Colonic mucosa (tissue), 4 donors: ENCODE data around the gene ARL6IP4. TPM values are rescaled to one million over a fixed set of nuclear protein-coding genes. Genes with fewer than 3 reads are reported as not detected.
A peak's percentile ranks its signal among the peaks of the same experiment; 100 is the strongest.
"Not testable (repeated sequence)": the region's sequence is repeated elsewhere in the genome, so short reads cannot be mapped to it uniquely, and the experiment has no call there.

Source experiments
- DNase-seq: peaks from one replicate; pipeline ENCODE4 v3.0.0-alpha.2; 2020
- H3K27ac ChIP-seq: fragments of 200-600 bp; one replicate; pipeline ENCODE4 v1.8.0; 2021
- H3K27me3 ChIP-seq: fragments of 200-600 bp; one replicate; pipeline ENCODE4 v1.8.0; 2021
- H3K36me3 ChIP-seq: fragments of 200-600 bp; one replicate; pipeline ENCODE4 v1.8.0; 2021
- H3K4me1 ChIP-seq: fragments of 200-600 bp; one replicate; pipeline ENCODE4 v1.8.0; 2021; ENCODE audit warnings: mild to moderate bottlenecking
- H3K4me3 ChIP-seq: fragments of 200-600 bp; one replicate; pipeline ENCODE4 v1.8.0; 2021
- H3K9ac ChIP-seq, 2 donors: one replicate each; pipeline ENCODE4 v1.7.0; 2013; ENCODE audit warnings: control low read depth in 2 of 2, low read depth in 2 of 2, low read length in 2 of 2
- H3K9me3 ChIP-seq: fragments of 200-600 bp; one replicate; pipeline ENCODE4 v1.8.0; 2021
- intact Hi-C: fragments of 100-400 bp; cut with DNase I; formaldehyde crosslinking; loops from one replicate; pipeline ENCODE4 v1.14.1; 2022
- total RNA-seq, 2 donors: library from RNA; stranded (reverse); fragmentation: NEBNext Ultra II Directional in 1 of 2; extraction: Animal tissue kit (Norgen Biotek cat#: 25700) in 1 of 2; gene quantifications; one replicate each; pipeline ENCODE4 v1.2.1, GENCODE V29; 2021
- TF ChIP-seq, protein P1 (sequence below): fragments of 200-600 bp; IDR thresholded peaks from one replicate; pipeline ENCODE4 v1.8.0; 2022; ENCODE audit warnings: antibody characterized with exemption, mild to moderate bottlenecking
- donor health status: healthy.
- donor health status: DM: no; HTN: no; CAD: no.
- donor health status: DM: no; HTN: no; CAD: no.

Gene ARL6IP4
- total RNA-seq, 2 donors from 2014 or later: 130 to 192 TPM

DNA sequence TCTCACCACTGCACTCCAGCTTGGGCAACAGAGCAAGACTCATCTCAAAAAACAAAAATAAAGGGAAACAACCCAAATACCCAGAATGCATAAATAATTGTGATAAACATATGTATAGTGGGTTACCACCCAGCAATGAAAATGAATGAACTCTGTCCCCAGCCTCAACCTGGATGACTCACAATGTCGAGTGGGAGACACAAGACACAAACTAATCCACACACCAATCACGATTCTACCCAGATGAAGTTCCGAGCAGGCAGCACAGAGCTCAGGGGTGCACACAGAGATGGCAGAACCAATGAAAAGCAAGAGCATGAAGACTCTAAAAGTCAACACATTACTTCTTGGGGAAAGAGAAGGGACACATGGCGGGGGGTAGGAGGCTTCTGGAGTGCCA is 41.4 kb upstream of the ARL6IP4 start:
- H3K9me3 ChIP-seq: no peaks in the 10 kb centered on the region
- H3K36me3 ChIP-seq: no peaks in the 10 kb centered on the region
- H3K4me1 ChIP-seq: no peaks in the 10 kb centered on the region
- intact Hi-C loops: no loop called here
- DNase-seq: no peak
- H3K4me3 ChIP-seq: no peak overlapping the region
- H3K27me3 ChIP-seq: no peaks in the 10 kb centered on the region
- TF ChIP-seq, protein P1, sequence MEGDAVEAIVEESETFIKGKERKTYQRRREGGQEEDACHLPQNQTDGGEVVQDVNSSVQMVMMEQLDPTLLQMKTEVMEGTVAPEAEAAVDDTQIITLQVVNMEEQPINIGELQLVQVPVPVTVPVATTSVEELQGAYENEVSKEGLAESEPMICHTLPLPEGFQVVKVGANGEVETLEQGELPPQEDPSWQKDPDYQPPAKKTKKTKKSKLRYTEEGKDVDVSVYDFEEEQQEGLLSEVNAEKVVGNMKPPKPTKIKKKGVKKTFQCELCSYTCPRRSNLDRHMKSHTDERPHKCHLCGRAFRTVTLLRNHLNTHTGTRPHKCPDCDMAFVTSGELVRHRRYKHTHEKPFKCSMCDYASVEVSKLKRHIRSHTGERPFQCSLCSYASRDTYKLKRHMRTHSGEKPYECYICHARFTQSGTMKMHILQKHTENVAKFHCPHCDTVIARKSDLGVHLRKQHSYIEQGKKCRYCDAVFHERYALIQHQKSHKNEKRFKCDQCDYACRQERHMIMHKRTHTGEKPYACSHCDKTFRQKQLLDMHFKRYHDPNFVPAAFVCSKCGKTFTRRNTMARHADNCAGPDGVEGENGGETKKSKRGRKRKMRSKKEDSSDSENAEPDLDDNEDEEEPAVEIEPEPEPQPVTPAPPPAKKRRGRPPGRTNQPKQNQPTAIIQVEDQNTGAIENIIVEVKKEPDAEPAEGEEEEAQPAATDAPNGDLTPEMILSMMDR: no peak
- no peak overlapping the region for H3K27ac ChIP-seq
- no peak overlapping the region for H3K9ac ChIP-seq

DNA sequence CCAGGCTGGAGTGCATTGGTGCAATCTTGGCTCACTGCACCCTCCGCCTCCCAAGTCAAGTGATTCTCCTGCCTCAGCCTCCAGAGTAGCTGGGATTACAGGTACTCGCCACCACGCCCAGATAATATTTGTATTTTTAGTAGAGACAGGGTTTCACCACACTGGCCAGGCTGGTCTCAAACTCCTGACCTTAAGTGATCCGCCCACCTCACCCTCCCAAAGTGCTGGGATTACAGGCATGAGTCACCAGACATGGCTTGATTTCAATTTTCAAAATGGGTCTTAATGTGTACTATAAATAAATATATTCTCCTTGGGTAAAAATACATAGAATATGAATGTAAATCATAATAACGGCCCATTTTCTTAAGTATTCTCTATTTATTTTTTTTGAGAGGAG is 39.1 kb upstream of the ARL6IP4 start:
- H3K4me1 ChIP-seq, DNase-seq, intact Hi-C loops: not testable (repeated sequence)

DNA sequence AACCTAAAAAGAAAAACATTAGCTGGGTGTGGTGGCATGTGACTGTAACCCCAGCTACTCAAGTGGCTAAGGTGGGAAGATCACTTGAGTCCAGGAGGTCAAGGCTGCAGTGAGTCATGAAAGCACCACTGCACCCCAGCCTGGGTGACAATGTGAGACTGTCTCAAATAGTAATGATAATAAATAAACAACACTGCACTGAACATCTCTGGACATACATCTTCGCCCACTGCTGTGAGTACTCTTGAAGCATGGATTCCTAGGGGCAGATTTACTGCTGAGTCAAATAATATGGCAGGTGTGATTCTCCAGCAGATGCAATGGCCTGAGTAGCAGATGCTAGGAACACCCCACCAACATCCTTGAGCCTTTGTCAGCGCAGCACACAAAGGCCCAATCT is 37.8 kb upstream of the ARL6IP4 start:
- TF ChIP-seq, protein P1: no peak
- H3K27me3 ChIP-seq: no peaks in the 10 kb centered on the region
- intact Hi-C loops: no loop called here
- H3K36me3 ChIP-seq: no peaks in the 10 kb centered on the region
- peaks cover 16% of the 10 kb centered on the region for H3K4me1 ChIP-seq
- H3K4me3 ChIP-seq: no peak overlapping the region
- DNase-seq: no peak
- H3K9ac ChIP-seq: no peak overlapping the region
- no peak overlapping the region for H3K27ac ChIP-seq
- H3K9me3 ChIP-seq: no peaks in the 10 kb centered on the region

More for the DNA sequence above, 39.1 kb upstream of the ARL6IP4 start:
- H3K9me3 ChIP-seq, H3K4me3 ChIP-seq, H3K9ac ChIP-seq, H3K36me3 ChIP-seq, H3K27me3 ChIP-seq, H3K27ac ChIP-seq: not testable (repeated sequence)

DNA sequence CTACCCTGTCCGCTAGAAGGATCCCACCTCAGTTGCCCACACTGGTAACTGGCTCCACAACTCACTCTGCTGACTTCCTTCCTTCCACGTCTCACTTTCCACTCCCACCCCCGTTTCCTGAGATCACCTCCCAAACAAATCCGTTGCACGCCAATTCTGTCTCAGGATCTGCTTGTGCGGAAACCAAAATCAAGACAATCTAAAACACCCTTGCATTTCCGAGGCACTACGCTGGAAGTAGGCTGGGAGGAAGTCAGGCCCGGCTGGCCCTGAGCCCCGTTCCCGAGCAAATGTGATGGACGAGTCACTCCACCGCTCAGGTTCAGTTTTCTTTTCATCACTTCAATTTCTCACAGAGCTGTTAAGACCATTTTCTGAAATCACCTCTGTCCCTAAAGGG is 37.3 kb upstream of the ARL6IP4 start:
- H3K27ac ChIP-seq: no peak overlapping the region
- H3K4me1 ChIP-seq: peaks cover 19% of the 10 kb centered on the region
- no peak for DNase-seq
- no peaks in the 10 kb centered on the region for H3K27me3 ChIP-seq
- H3K9me3 ChIP-seq: no peaks in the 10 kb centered on the region
- TF ChIP-seq, protein P1: no peak
- H3K4me3 ChIP-seq: no peak overlapping the region
- no peaks in the 10 kb centered on the region for H3K36me3 ChIP-seq
- no peak overlapping the region for H3K9ac ChIP-seq
- intact Hi-C loops: no loop called here

DNA sequence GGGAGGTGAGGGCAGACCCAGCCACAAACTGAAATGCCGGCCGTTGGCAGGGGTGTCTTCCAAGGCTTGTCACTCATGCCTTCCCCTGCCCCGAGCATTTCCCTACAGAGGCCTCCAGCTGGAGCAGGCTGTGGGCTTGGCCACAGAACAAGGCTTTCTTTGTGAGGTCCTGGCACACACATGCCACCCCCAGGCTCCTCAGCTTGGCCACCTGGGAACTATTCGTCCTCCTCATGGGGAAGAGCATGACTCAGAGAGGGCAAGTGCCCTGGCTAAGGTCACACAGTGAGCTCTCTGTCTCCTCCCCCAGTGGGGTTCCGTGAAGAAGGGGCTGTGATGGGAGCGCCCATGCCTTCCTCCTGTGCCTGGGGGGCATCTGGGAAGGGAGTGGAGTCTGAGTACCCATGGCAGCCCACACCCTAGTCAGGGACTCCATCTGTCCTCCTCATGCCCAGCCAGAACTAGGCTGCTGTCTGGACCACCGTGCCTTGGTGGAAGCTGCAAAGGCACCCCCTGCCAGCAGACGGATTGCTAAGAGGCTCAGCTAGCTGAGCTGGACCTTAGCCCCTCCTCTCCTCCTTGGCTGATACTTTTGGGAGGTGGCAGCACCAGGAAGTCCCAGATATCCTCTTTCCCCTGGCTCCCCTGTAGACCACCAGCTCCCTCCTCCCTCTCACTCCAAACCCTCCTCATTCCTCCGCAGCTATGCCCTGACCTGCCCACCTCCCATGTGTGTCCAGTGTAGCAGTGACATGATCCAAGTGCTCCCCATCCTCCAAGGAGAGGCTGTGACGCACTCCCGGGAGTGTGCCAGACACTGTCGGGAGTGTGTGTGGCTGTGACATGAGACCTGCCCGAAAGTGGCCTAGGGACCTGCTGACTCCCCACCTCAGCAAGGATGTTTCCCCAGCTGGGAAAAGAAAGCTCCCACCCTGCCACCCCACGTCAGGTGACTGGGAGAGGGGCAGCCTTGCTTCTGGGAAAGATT is 35.6 kb upstream of the ARL6IP4 start:
- Histone ChIP-seq H3K9me3 (no peaks in the 10 kb centered on the region), H3K4me1 (peaks cover 19% of the 10 kb centered on the region), H3K4me3 (no peak overlapping the region), H3K27me3 (no peaks in the 10 kb centered on the region), H3K36me3 (no peaks in the 10 kb centered on the region), H3K27ac (no peak overlapping the region), H3K9ac (peak overlapping the region in 1 of 2 donors; percentile 44)
- DNase-seq: no peak
- intact Hi-C loops: no loop called here
- TF ChIP-seq, protein P1: no peak

DNA sequence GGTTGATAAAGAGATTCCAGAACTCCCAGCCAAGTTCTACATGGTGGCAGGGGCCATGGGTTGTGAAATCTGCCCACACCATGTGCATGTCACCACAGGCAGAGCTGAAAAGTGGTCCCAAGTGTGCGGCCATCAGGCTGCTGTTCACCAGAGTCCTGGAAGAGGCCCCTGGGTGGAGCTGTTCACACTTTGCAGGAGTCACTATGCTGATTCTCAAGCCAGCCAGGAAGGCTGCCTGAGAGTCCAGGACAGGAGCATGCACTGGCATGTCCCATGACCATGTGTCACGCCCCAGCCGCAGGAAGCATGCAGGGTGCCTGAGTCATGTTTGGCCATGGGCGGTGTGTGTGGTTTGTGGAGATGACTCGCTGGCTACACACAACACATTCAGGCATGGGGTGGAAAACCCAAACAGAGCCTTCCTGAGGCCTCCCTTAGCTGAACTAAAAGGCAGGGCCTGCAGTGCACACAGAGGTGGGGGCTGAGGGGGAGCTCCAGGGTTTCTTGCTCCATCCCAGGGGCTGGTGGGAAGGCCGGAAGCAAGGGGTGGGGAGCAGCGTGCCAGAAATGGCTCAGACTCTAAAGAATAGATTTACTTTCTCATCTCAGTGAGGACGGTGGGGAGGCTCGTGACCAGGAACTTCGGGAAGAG is 33.7 kb upstream of the ARL6IP4 start:
- H3K4me3 ChIP-seq: no peak overlapping the region
- H3K27me3 ChIP-seq: no peaks in the 10 kb centered on the region
- H3K36me3 ChIP-seq: no peaks in the 10 kb centered on the region
- H3K9ac ChIP-seq: peak overlapping the region; percentile 57 to 60
- peak overlapping the region; percentile 53 for H3K27ac ChIP-seq
- no peaks in the 10 kb centered on the region for H3K9me3 ChIP-seq
- peaks cover 19% of the 10 kb centered on the region for H3K4me1 ChIP-seq
- DNase-seq: peak; percentile 85
- intact Hi-C loops: no loop called here
- TF ChIP-seq, protein P1: no peak
